AG04449 (cell line): Measurements from ENCODE around the gene CDK14.

Source experiments
- CTCF ChIA-PET: fragments of 350-600 bp; formaldehyde crosslinking; extraction: SDS; loops from one replicate; lab custom pipeline; 2021; ENCODE audit warnings: antibody characterized with exemption; lab: Yijun Ruan, JAX
- POLR2A ChIA-PET: fragments of 400-600, 350-600 bp; formaldehyde crosslinking; extraction: SDS; loops from one replicate; lab custom pipeline; 2020; ENCODE audit warnings: antibody characterized with exemption, inconsistent platforms; lab: Yijun Ruan, JAX
- DNase-seq: peaks from one replicate; pipeline ENCODE4 v3.0.0-alpha.2; 2010; ENCODE audit warnings: low read depth, low spot score
- H3K4me3 ChIP-seq: 2 replicates; pipeline ENCODE4 v1.5.1; 2011; ENCODE audit warnings: low read depth, mild to moderate bottlenecking, control low read depth, low read length
- CTCF ChIP-seq: IDR thresholded peaks from one replicate; pipeline ENCODE4 v1.5.1; 2011; ENCODE audit warnings: mild to moderate bottlenecking, moderate library complexity, low read length, control low read depth, inconsistent platforms; ENCODE audit not compliant: insufficient read depth; ENCODE audit errors: missing control alignments

The CDK14 gene

GRCh38 chr7:91128683-91129348 is 532.7 kb downstream of the CDK14 start:
- DNase-seq, result no peak
- no peak overlapping the region for H3K4me3 ChIP-seq
- no peak for TF ChIP-seq CTCF
- ChIA-PET CTCF (interaction anchor here (0.6 to 1.5 kb wide), 3 partner anchors 8 to 47 kb away, joined by 3 read pairs; no protein-coding TSS in a partner anchor), POLR2A (no interaction called here)

GRCh38 chr7:91135300-91135699 is 539.2 kb downstream of the CDK14 start:
- no peak for TF ChIP-seq CTCF
- CTCF ChIA-PET, result interaction anchor here (0.7 kb wide), 1 partner anchor 22 kb away, joined by 3 read pairs; no protein-coding TSS in a partner anchor
- POLR2A ChIA-PET, result no interaction called here
- H3K4me3 ChIP-seq, result no peak overlapping the region
- DNase-seq, result no peak

GRCh38 chr7:91135703-91136430 is 539.7 kb downstream of the CDK14 start:
- no peak for TF ChIP-seq CTCF
- ChIA-PET CTCF (interaction anchor here (1.1 kb wide), 1 partner anchor 46 kb away, joined by 3 read pairs; no protein-coding TSS in a partner anchor), POLR2A (no interaction called here)
- DNase-seq, result no peak
- no peak overlapping the region for H3K4me3 ChIP-seq

GRCh38 chr7:91137153-91137787 is 541.1 kb downstream of the CDK14 start:
- no peak for DNase-seq
- TF ChIP-seq CTCF, result no peak
- ChIA-PET POLR2A (no interaction called here), CTCF (interaction anchor here (0.9 to 1.2 kb wide), 4 partner anchors 9 to 48 kb away, joined by 3 to 4 read pairs (median 3); no protein-coding TSS in a partner anchor)
- no peak overlapping the region for H3K4me3 ChIP-seq

- CTCF ChIA-PET, result interaction anchor here (1.1 to 1.2 kb wide), 2 partner anchors 10 to 49 kb away, joined by 3 to 4 read pairs; no protein-coding TSS in a partner anchor
- DNase-seq, result no peak
- no peak for TF ChIP-seq CTCF
- POLR2A ChIA-PET, result no interaction called here
- H3K4me3 ChIP-seq, result no peak overlapping the region
Observed at GRCh38 chr7:91137788-91138368, 541.8 kb downstream of the CDK14 start.
